Endometrium (tissue), 2 donors: ENCODE results near the gene CDKAL1.
"Not testable (repeated sequence)": the region's sequence is repeated elsewhere in the genome, so short reads cannot be mapped to it uniquely, and the experiment has no call there.

Source experiments
- FAIRE-seq: peaks from 2 replicates; lab custom pipeline; 2012; peaks lifted over from hg19 to GRCh38; lab: Jason Lieb, UNC
- donor health status: control.
- donor health status: control.

Gene CDKAL1

DNA sequence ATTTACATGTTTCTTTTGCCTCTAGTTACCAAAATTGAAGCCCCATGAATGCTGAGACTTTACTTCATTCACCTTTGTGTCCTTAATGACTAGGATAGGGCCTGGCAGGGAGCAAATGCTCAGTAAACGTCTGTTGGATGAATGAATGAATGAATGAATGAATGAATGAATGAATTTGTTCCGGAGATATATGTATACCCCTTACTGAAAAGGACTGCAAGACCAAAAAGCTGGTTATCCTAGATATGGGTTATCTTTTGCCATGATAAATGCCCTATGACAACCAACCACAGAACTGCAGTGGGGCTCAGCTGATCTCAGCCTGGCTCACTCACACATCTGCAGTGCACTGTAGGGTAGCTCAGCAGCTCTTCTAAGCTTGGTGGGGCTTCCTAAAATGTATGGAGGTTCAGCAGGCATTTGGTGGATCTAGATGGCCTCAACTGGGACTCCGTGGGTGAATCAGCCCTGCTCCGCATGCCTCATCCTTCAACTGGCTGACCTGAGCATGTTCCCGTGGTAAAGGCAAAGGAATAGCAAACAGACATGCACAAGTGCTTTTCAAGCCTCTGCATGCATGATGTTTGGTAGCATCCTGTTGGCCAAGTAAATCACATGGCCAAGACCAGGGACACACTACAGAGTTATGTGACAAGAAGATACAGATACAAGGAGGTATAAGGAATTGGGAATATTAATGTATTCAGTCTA lies 680.6 kb downstream of the CDKAL1 start:
- FAIRE-seq = no peak

DNA sequence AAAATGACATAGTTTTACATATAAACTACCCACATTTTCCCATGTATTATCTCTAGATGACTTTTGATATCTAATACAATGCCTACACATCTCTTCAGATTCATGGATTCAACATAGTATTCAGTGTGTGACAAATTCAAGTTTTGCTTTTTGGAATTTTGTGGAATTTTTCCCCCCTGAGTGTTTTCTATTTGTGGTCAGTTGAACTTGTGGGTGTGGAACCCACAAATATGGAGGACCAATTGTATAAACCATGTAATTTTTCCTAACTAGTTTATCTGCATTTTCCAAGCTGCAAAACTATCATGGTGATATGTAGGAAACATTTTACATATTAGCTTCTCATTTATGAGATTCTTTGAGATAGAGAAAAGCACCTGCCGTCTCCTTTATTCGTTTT lies 685.0 kb downstream of the CDKAL1 start:
- FAIRE-seq = no peak

DNA sequence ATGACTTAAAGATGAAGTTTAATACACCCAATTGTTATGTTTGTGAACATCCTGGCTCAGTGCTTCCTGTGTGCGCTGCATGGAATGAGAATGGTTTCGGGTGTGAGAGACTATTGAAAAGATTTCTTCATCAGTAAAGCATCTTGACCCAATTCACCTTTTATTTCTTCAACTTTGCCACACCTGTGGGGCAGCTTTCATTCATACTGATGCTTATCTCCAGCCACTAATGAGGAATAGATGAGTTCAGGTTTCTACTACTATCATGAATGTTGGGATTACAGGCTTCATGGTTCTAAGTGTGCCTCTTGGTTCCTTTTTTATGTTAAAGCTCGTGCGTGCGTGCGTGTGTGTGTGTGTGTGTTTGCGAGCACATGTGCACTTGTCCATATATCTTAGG lies 685.6 kb downstream of the CDKAL1 start:
- FAIRE-seq = no peak

DNA sequence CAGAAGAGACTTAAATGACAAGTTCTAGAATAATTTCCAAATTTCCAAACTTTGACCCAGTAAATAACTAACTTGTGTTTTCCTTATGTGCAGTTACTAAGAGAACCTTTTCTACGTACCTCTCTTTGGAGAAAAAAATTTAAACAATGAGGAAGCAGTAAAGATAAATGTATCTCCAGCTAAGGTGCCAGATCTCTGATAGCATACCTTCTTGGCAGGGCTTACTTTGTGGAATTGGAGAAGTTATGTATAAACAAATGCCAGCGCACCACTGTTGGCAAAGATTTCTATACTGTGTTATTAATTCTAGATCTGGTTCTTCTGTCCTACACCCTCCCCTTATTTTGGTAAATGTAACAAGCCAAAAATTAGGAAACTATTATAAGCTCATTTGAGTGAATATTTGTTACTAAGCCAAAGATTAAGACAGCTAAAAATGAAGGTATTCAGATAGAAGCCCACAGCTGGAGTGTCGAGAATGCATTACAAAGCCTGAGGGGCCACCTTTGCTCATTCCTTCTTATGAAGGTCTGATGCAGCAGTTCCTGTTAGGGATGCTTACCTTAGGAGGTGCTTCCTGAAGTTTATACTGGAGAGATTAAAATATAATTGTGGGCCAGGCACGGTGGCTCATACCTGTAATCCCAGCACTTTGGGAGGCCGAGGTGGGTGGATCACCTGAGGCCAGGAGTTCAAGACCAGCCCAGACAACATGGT lies 686.2 kb downstream of the CDKAL1 start:
- no peak for FAIRE-seq

DNA sequence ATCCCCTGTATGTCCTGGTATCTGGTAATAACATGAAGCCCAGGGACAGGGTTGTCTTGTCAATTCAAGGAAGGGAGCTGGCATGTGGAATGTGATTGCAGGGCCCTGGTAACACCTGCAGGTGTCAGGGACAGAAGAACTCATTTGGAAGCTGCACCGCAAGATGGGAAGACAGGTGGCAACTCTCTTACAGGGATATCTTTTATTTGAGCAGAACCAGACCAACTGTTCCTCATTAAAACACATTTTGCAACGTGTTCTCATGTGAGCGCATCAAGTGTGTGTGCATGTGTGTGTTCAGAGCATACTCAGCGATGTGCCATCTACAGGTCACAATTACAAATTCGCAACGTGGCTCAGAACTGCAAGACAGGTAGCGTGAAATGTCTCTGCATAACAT lies 688.4 kb downstream of the CDKAL1 start:
- FAIRE-seq = no peak

DNA sequence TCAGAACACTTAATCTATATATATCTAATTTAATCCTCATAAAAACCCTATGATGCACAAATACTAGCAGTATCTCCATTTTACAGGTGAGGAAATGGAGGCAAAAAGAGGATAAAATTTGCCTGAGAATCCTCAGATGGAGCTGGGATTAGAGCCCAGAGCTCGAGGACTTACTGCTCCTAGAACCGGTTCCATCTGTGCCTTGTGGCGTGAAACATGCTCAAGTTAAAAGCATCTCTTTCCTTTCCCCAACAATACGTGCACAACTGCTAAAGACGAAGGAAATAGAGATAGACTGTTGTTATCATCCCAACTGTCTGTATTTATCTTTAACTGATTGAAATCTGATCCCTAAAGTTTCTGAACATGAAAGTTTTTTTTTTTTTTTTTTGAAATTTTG lies 691.7 kb downstream of the CDKAL1 start:
- no peak for FAIRE-seq

DNA sequence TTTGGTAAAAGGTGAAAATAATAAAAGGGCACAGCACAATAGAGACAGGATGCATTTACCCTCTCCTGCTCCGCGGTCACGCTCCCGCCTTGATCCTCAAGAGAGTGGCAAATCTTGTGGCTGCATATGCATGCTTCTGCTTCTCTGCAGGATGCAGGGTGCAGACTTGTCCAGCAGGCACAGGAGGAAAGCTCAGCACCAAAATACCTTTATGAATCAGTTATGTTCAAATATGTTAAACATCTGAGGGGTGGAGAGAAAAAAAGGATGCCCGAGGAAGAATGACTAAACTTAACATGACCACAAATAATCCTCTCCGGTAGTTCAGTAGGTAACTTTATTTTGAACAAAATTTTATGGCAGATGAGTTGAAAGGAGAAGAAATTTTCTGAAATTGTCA lies 693.2 kb downstream of the CDKAL1 start:
- no peak for FAIRE-seq

DNA sequence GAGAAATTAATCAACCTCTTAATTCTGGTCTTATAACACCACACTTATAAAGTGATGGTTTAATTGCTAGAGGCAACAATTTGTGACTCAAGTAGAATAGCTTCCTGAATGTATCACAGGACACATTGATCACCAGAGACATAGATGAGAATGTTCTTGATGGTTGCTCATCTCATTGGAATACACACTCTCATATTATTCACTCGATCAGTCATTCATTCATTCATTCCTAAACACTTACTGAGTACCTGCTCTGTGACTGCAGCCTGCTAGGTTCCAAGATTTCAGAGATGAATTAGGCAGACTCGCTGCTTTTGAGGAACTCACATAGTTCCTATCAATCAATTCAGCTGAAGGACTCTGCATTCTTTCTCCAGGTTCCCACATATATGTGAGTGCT lies 694.2 kb downstream of the CDKAL1 start:
- no peak for FAIRE-seq

DNA sequence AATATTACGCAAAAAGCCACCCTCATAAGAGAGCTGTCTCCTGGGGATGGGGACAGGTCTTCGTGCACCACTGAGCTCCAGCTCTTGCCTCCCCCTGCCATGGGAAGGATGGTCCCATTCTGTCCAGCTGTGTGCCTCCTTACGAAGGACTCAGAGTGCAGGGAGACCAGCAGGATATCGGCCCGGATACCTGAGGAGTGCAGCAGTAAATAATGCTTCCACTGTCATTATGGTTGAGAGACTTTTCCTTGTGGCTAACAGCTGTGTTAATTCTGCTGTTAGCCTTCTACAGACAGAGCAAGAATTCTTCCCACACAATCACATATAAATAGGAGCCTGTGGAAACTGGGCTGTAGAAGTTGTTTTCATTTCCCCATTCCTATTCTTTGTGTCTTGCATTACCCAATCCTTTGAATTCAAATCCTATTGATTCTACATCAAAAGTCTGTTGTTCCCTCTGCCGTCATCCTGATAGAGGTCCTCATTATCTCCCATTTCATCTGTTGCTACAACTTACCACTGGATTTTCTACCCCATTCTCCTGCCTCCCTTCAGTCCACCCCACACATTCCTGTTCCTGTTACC lies 694.7 kb downstream of the CDKAL1 start:
- FAIRE-seq = no peak

DNA sequence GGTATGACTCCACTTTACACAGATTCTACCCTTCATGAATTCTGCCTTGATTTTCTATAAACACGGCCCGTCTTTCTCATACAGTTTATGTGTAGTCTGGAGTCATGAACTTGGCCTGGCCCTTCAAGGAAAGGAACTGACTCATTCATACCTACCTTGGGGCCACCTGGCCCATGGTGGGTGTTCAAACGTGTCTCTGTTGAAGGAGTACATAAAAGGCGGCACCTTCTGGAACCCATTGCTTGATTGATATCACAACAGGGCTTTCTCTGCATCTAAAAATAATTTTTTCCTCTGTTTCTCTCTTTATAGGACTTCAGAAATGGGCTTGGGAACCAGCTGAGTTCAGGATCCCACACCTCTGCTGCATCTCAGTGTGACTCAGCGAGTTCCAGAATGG lies 696.3 kb downstream of the CDKAL1 start:
- FAIRE-seq = no peak

DNA sequence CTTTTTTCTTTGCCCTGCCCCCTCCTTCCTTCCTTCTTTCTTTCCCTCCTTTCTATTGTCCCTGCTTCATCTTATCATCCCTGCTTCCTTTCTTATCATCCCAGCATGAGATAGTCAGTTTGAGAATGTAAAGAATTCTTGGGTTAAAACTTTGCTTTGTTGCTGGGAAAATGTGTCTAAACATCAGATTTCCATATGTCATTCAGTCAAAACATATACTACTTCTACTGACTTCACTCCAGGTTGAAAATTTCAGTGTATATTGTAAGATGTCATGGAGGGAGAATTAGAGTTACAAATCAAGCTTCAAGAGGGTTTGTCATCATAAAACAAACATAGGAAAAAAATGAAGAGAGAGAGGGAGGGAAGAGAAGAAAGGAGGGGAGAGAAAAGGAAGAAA lies 700.9 kb downstream of the CDKAL1 start:
- no peak for FAIRE-seq

DNA sequence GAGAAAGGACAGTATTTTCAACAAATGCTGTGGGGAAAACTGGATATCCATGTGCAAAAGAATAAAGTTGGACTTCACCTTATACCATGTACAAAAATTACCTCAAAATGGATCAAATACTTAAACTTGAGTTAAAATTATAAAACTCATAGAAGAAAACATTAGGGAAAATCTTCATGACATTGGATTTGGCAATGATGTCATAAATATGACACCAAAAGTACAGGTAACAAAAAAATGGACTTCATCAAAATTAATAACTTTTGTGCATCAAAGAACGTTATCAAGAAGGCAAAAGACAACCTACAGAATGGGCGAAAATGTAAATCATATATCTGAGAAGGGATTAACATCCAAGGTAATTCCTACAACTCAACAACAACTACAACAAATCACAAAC lies 704.0 kb downstream of the CDKAL1 start:
- no peak for FAIRE-seq

DNA sequence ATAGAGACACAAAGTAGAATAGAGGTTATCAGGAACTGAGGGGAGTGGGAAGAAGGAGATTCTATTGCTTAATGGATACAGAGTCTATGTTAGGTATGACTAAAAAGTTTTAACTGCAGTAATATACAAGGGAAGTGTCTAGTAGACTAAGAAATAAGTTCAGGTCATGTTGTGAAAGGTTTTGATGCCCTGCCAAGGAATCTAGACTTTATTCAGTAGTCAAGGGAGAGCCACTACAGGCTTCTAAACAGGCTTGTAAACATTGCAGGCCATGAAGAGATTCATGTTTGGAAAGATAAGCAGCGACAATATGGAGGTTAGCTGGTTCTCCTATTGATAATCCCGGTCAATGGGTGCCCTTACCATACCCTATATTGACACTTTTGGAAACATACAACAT lies 706.5 kb downstream of the CDKAL1 start:
- FAIRE-seq = no peak

DNA sequence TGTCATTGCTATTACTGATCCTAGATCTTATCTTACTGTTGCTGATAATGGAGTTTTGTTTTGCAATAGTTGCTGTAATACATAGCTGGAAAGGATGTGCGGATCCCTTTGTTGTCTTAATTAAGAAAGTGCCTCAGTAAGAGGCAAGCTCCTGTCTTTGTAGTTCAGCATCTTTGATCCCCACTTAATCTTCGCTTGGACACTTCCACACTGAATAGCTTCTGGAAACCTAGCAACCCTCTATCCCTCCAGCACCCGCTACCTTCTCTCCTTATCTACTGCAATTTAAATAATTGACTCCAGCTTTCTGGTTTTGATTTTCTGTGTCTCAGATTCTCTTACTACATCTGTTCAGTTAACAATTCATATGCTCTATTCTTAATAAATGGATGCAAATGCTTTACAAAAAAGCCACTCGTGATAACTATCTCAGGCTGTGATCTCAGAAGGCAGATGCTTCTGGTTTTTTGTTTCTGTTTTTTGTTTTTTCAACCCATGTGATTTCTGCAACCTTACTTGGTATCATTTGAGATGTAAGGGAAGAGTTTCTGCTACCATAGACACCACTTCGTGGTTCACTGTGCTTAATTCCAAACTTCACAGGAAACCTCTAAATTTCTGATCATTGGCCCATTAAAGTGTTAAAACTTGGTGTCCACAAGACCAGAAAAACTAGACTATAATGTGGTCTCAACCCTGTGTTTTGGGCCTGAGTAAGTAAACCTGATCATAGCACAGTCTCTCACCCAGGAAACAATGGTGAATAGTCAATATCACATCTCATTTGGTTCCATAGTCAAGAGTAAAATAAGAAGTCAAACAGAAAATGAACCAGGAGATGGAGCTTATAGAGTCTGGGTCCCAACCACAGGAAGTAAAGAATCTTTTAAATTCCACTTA lies 707.2 kb downstream of the CDKAL1 start:
- FAIRE-seq = no peak

DNA sequence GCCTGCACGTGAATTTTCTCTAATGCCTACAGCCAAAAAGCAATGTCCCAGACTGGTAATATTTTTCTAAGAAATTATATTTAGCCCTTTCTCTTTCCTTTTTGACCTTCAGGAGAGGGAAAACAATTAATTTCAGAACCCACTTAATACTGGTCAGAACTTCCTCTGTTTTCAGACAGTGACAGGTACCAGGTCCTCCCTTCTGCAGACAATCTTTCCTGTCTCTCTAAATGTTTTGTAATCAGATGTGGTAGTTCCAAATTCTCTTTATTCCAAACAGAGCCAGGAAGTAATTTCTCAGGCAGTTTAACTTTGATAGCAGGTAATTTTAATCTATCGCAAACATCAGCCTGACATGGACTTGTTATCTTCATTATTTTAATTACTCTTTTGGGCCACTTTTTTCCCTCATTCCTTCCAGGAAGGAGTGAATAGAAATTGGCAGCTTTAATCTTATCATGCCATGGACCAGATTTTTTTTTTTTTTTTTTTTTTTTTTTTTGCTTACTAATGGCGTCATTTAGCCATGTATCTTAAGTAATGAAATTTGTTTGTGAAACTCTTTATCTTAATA lies 710.7 kb downstream of the CDKAL1 start:
- no peak for FAIRE-seq

DNA sequence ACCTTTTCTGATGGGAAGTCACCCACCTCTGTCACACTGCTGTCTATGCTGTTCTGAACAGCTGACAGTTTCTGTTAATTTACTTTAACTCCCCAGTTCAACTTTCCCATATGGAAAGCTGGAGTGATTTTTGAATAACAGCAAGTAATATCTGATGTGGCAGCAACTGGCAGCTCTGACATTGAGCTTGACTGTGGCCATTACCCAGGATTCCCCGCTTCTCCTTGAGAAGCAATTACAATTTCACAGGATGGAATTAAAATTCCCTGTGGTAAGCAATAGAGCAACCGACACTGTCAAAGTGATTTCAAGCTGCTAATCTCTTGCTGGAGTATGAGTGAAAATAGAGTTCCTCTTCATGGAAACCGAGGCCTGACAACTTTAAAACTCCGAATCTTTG lies 711.2 kb downstream of the CDKAL1 start:
- no peak for FAIRE-seq

DNA sequence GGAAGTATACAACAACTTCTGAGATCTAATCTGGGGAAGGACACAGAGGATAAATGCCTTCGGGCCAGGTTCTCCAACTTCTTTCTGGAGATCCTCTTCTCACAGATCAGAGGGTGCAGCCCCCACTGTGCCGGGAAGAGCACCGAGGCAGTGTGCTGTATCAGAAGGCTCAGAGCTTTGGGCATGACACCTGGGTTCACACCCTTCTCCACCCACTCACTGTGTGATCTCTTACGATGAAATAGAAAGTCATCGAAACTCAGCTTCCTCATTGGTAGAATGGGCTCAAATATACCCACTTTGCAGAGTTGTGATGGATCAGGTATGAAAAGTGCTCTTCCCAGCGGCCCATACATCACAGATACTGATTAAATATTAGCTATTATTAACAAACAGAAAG lies 711.8 kb downstream of the CDKAL1 start:
- FAIRE-seq = no peak

DNA sequence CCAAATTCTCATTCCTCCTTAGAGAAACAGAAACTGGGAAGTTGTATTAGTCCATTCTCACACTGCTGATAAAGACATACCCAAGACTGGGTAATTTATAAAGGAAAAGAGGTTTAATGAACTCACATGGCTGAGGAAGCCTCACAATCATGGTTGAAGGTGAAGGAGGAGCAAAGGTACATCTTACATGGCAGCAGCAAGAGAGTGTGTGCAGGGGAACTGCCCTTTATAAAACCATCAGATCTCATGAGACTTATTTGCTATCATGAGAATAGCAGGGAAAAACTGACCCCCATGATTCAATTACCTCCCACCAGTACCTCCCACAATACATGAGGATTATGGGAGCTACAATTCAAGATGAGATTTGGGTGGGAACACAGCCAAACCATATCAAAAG lies 720.2 kb downstream of the CDKAL1 start:
- not testable (repeated sequence) for FAIRE-seq

DNA sequence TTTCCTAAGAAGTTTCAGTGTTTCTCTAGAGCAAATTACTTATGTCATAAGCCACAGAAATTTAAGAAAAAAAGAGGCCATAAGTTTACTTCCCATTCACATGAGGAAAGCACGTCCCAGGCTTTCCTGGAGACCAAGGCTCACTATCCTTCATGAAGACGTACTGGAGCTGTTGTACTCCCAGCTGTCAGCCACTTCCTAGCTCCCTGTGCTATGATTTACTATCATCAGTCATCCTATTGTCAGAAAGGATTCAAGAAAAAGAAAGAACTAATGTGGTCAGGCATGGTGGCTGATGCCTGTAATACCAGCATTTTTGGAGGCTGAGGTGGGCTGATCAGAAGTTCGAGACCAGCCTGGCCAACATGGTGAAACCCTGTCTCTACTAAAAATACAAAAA lies 721.9 kb downstream of the CDKAL1 start:
- no peak for FAIRE-seq

DNA sequence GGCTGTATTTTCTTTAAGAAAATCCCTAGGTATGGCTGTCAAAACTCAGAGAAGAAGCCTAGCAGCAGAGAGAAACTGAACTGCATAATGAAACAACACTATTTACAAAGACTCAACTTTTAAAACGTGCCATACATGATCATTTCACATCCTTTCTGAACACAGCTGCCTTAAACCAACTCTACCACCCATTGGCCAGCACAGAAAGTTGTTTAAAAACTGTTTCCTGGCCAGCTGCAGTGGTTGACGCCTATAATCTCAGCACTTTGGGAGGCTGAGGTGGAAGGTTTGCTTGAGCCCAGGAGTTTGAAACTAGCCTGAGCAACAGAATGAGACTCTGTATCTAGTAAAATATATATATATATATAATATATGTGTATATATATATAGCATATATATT lies 722.9 kb downstream of the CDKAL1 start:
- FAIRE-seq = no peak

DNA sequence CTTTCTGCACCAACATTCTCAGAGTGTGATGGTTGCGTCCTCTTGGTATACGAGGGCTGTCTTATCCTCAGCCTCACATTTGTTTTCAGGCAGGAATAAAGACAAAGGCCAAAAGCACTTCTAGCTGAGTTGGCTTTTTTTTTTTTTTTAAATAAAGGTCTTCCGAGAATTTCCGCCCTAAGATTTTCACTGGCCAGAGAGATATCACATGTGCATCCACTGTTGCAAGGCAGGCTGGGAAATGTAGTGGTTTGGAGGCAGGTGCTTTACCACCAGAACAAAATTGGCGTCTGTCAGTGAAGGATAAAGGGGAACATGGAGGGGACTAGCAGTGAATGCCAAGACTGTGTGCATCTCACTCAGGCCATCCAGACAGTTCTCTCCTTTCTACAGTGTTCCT lies 724.4 kb downstream of the CDKAL1 start:
- FAIRE-seq = no peak

DNA sequence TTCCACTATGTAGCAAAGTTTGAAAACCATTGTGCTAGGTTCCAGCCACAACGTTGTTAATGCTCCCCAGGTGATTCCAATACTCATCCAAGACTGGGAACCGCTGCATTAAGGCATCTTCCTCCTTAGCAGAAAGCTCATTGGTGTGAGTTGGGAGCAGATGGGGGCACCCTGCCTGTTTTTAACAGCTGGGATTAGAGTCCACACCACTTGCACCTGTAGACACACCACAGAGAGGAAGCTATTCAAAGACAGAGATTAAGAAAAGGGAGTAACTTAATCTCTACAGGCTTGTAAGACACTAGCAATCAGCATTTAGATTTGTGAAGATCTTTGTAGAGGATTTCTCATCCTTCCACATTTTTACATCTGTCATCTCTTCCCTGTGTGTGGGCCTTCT lies 725.4 kb downstream of the CDKAL1 start:
- no peak for FAIRE-seq
